HEK293 (cell line): ENCODE data around the gene B4GALT5.

Experiments
- HOXA7 ChIP-seq: sonication (generic); formaldehyde crosslinking; IDR thresholded peaks from 2 replicates; pipeline ENCODE4 v1.8.1; 2022; ENCODE audit warnings: missing genetic modification reagents, borderline replicate concordance
- INSM2 ChIP-seq: fragments of 450-650 bp; formaldehyde crosslinking; IDR thresholded peaks from 2 replicates; pipeline ENCODE4 v1.5.1; 2016; ENCODE audit warnings: missing biosample characterization, missing genetic modification characterization
- OSR2 ChIP-seq: fragments of 450-650 bp; formaldehyde crosslinking; IDR thresholded peaks from 2 replicates; pipeline ENCODE4 v1.5.1; 2016; ENCODE audit warnings: missing biosample characterization, missing genetic modification characterization
- PRDM10 ChIP-seq: fragments of 450-650 bp; formaldehyde crosslinking; IDR thresholded peaks from 2 replicates; pipeline ENCODE4 v1.5.1; 2016; ENCODE audit warnings: missing biosample characterization, missing genetic modification characterization
- REST ChIP-seq: fragments of 450-650 bp; formaldehyde crosslinking; IDR thresholded peaks from 2 replicates; pipeline ENCODE4 v1.5.1; 2016; ENCODE audit warnings: missing biosample characterization, missing genetic modification characterization
- ZBTB7A ChIP-seq: fragments of 450-650 bp; formaldehyde crosslinking; IDR thresholded peaks from 2 replicates; pipeline ENCODE4 v1.5.1; 2016; ENCODE audit warnings: low read depth, missing biosample characterization, missing genetic modification characterization
- ZEB2 ChIP-seq: fragments of 450-650 bp; formaldehyde crosslinking; IDR thresholded peaks from 2 replicates; pipeline ENCODE4 v1.5.1; 2016; ENCODE audit warnings: missing biosample characterization, missing genetic modification characterization
- ZNF2 ChIP-seq: fragments of 450-650 bp; formaldehyde crosslinking; IDR thresholded peaks from 2 replicates; pipeline ENCODE4 v1.5.1; 2016; ENCODE audit warnings: missing biosample characterization, missing genetic modification characterization
- ZNF302 ChIP-seq: fragments of 450-650 bp; formaldehyde crosslinking; IDR thresholded peaks from 2 replicates; pipeline ENCODE4 v1.5.1; 2016; ENCODE audit warnings: missing biosample characterization, missing genetic modification characterization, low read depth
- ZNF311 ChIP-seq: fragments of 450-650 bp; formaldehyde crosslinking; IDR thresholded peaks from 2 replicates; pipeline ENCODE4 v1.5.1; 2017; ENCODE audit warnings: missing biosample characterization, missing genetic modification characterization, borderline replicate concordance
- ZNF398 ChIP-seq: fragments of 450-650 bp; formaldehyde crosslinking; IDR thresholded peaks from 2 replicates; pipeline ENCODE4 v1.5.1; 2017; ENCODE audit warnings: missing biosample characterization, missing genetic modification characterization
- ZNF488 ChIP-seq: fragments of 450-650 bp; formaldehyde crosslinking; IDR thresholded peaks from 2 replicates; pipeline ENCODE4 v1.5.1; 2016; ENCODE audit warnings: missing biosample characterization, missing genetic modification characterization
- ZNF510 ChIP-seq: fragments of 450-650 bp; formaldehyde crosslinking; IDR thresholded peaks from 2 replicates; pipeline ENCODE4 v1.5.1; 2018; ENCODE audit warnings: mild to moderate bottlenecking, missing genetic modification characterization, missing biosample characterization; ENCODE audit not compliant: insufficient replicate concordance
- ZNF529 ChIP-seq: fragments of 450-650 bp; formaldehyde crosslinking; IDR thresholded peaks from 2 replicates; pipeline ENCODE4 v1.5.1; 2017; ENCODE audit warnings: missing genetic modification characterization, missing biosample characterization; ENCODE audit not compliant: insufficient replicate concordance
- ZNF530 ChIP-seq: fragments of 450-650 bp; formaldehyde crosslinking; IDR thresholded peaks from 2 replicates; pipeline ENCODE4 v1.5.1; 2016; ENCODE audit warnings: low read depth, missing biosample characterization, missing genetic modification characterization
- ZNF585B ChIP-seq: fragments of 450-650 bp; formaldehyde crosslinking; IDR thresholded peaks from 2 replicates; pipeline ENCODE4 v1.5.1; 2016; ENCODE audit warnings: missing biosample characterization, missing genetic modification characterization
- ZNF600 ChIP-seq: fragments of 450-650 bp; formaldehyde crosslinking; IDR thresholded peaks from 2 replicates; pipeline ENCODE4 v1.5.1; 2016; ENCODE audit warnings: missing biosample characterization, missing genetic modification characterization
- ZNF621 ChIP-seq: fragments of 450-650 bp; formaldehyde crosslinking; IDR thresholded peaks from 2 replicates; pipeline ENCODE4 v1.5.1; 2017; ENCODE audit warnings: missing biosample characterization, missing genetic modification characterization
- ZNF664 ChIP-seq: fragments of 450-650 bp; formaldehyde crosslinking; IDR thresholded peaks from 2 replicates; pipeline ENCODE4 v1.5.1; 2016; ENCODE audit warnings: missing biosample characterization, missing genetic modification characterization
- ZSCAN18 ChIP-seq: fragments of 450-650 bp; formaldehyde crosslinking; IDR thresholded peaks from 2 replicates; pipeline ENCODE4 v1.5.1; 2016; ENCODE audit warnings: missing biosample characterization, missing genetic modification characterization
- ZSCAN5A ChIP-seq: fragments of 450-650 bp; formaldehyde crosslinking; IDR thresholded peaks from 2 replicates; pipeline ENCODE4 v1.5.1; 2016; ENCODE audit warnings: missing biosample characterization, missing genetic modification characterization

B4GALT5 gene

GRCh38 chr20:49674383-49675352 is 39.0 kb downstream of the B4GALT5 start (continued):
- TF ChIP-seq INSM2 (tag by site-specific recombination) (peak; percentile 20; the same call in 1 of the 2 replicates), ZNF621 (no peak), ZNF2 (no peak), ZNF600 (tag by site-specific recombination) (peak; percentile 51; the same call in 1 of the 2 replicates), OSR2 (peak; percentile 10; the same call in 1 of the 2 replicates), ZSCAN18 (no peak), ZSCAN5A (no peak), ZNF302 (tag by site-specific recombination) (no peak), PRDM10 (tag by site-specific recombination) (peak; percentile 37; the same call in 1 of the 2 replicates), ZNF488 (tag by site-specific recombination) (no peak), ZNF398 (tag by site-specific recombination) (no peak), ZNF585B (tag by site-specific recombination) (no peak), ZNF664 (no peak), HOXA7 (no peak), ZEB2 (tag by site-specific recombination) (peak; percentile 34; the same call in 1 of the 2 replicates), ZNF529 (tag by site-specific recombination) (no peak), REST (peak; percentile 58; the same call in 1 of the 2 replicates), ZNF311 (tag by site-specific recombination) (no peak), ZNF530 (tag by site-specific recombination) (no peak), ZNF510 (tag by site-specific recombination) (no peak), ZBTB7A (no peak)
